ENCODE measurements around the gene LSAMP. TPM values are rescaled to one million over a fixed set of nuclear protein-coding genes. Genes with fewer than 3 reads are reported as not detected.

LSAMP gene
- polyA plus RNA-seq, 1 of the 3 experiments (the other 2 are of a cell fraction) = 6.6 TPM

DNA sequence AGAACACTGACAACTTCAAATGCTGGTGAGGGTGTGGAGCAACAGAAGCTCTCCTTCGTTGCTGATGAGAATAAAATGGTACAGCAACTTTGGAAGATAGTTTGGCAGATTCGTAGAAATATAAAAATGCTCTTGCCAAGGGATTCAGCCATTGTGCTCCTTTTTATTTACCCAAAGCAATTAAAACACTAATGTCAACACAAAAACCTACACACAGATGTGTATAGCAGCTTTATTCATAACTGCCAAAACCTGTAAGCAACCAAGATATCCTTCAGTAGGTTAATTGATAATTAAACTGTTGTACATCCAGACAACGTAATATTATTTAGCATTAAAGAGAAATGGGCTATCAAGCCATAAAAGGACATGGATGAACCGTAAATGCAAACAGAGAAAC is 37.8 kb upstream of the LSAMP start:
- no peaks in the 10 kb centered on the region for H4K20me1 ChIP-seq (ENCODE audit: insufficient read depth)
- TF ChIP-seq, protein P1, sequence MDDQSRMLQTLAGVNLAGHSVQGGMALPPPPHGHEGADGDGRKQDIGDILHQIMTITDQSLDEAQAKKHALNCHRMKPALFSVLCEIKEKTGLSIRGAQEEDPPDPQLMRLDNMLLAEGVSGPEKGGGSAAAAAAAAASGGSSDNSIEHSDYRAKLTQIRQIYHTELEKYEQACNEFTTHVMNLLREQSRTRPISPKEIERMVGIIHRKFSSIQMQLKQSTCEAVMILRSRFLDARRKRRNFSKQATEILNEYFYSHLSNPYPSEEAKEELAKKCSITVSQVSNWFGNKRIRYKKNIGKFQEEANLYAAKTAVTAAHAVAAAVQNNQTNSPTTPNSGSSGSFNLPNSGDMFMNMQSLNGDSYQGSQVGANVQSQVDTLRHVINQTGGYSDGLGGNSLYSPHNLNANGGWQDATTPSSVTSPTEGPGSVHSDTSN (IDR thresholded peaks at IDR 0.05) = no peak
- TF ChIP-seq, protein P2, sequence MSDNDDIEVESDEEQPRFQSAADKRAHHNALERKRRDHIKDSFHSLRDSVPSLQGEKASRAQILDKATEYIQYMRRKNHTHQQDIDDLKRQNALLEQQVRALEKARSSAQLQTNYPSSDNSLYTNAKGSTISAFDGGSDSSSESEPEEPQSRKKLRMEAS (IDR thresholded peaks at IDR 0.05; ENCODE audit: low read depth) = no peak
- TF ChIP-seq TAF1 (IDR thresholded peaks at IDR 0.05; ENCODE audit: borderline replicate concordance, low read depth, low read length) (no peak), USF2 (IDR thresholded peaks at IDR 0.05; ENCODE audit: borderline replicate concordance, low read depth, low read length) (no peak), SIN3A (IDR thresholded peaks at IDR 0.05; ENCODE audit: borderline replicate concordance, low read depth, low read length) (no peak), GABPA (IDR thresholded peaks at IDR 0.05; ENCODE audit: low read depth) (no peak), REST (IDR thresholded peaks at IDR 0.05; ENCODE audit: low read depth, low read length) (no peak), RXRA (IDR thresholded peaks at IDR 0.05; ENCODE audit: borderline replicate concordance, low read depth) (no peak), USF1 (IDR thresholded peaks at IDR 0.05; ENCODE audit: borderline replicate concordance, low read depth) (no peak), RAD21 (IDR thresholded peaks at IDR 0.05; ENCODE audit: low read length) (no peak), MXI1 (IDR thresholded peaks at IDR 0.05; ENCODE audit: low read depth, low read length) (no peak), TEAD4 (IDR thresholded peaks at IDR 0.05; ENCODE audit: borderline replicate concordance, insufficient read depth) (no peak), RFX5 (IDR thresholded peaks at IDR 0.05; ENCODE audit: low read length) (no peak), NRF1 (IDR thresholded peaks at IDR 0.05; ENCODE audit: low read depth, low read length) (no peak), NFIC (IDR thresholded peaks at IDR 0.05; ENCODE audit: borderline replicate concordance) (no peak), CHD2 (IDR thresholded peaks at IDR 0.05; ENCODE audit: low read length, partially characterized antibody) (no peak), TCF12 (IDR thresholded peaks at IDR 0.05) (no peak), FOXJ3 (CRISPR knock-in tag; IDR thresholded peaks at IDR 0.05) (no peak), SMC3 (IDR thresholded peaks at IDR 0.05; ENCODE audit: low read depth, low read length) (no peak)
- TF ChIP-seq, protein P3, sequence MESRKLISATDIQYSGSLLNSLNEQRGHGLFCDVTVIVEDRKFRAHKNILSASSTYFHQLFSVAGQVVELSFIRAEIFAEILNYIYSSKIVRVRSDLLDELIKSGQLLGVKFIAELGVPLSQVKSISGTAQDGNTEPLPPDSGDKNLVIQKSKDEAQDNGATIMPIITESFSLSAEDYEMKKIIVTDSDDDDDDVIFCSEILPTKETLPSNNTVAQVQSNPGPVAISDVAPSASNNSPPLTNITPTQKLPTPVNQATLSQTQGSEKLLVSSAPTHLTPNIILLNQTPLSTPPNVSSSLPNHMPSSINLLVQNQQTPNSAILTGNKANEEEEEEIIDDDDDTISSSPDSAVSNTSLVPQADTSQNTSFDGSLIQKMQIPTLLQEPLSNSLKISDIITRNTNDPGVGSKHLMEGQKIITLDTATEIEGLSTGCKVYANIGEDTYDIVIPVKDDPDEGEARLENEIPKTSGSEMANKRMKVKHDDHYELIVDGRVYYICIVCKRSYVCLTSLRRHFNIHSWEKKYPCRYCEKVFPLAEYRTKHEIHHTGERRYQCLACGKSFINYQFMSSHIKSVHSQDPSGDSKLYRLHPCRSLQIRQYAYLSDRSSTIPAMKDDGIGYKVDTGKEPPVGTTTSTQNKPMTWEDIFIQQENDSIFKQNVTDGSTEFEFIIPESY (IDR thresholded peaks at IDR 0.05; ENCODE audit: borderline replicate concordance, low read depth) = no peak
- WGBS (ENCODE audit: low lambda C conversion rate) = 43% methylated on average over 4 of the region's 4 CpGs

More for the DNA sequence above, 37.8 kb upstream of the LSAMP start:
- Histone ChIP-seq H3K9me3 (no peaks in the 10 kb centered on the region), H2AFZ (ENCODE audit: low read depth) (no peak overlapping the region), H3K27ac (ENCODE audit: low read depth in 2 of 2, low read length in 1 of 2) (no peak overlapping the region), H3K9me2 (no peaks in the 10 kb centered on the region), H3K4me3 (ENCODE audit: low read depth in 2 of 2, low read length in 1 of 2) (no peak overlapping the region), H3F3A (replicated peaks; ENCODE audit: insufficient read depth) (no peaks in the 10 kb centered on the region), H3K27me3 (ENCODE audit: insufficient read depth) (no peaks in the 10 kb centered on the region), H3K36me3 (replicated peaks in 1 of 2; ENCODE audit: control insufficient read depth in 1 of 2, insufficient read depth in 2 of 2, low read length in 1 of 2) (no peaks in the 10 kb centered on the region), H3K4me1 (ENCODE audit: control insufficient read depth in 1 of 2, insufficient read depth in 2 of 2, low read depth in 1 of 2, low read length in 1 of 2) (no peaks in the 10 kb centered on the region), H3K79me2 (ENCODE audit: insufficient read depth) (no peaks in the 10 kb centered on the region), H3K9ac (no peak overlapping the region), H3K4me2 (no peak overlapping the region)
- POLR2A ChIA-PET = no interaction called here
- CTCF ChIA-PET = no interaction called here
- DNase-seq = no peak

Data from SK-N-SH (cell line).